Peyer's patch (tissue), 4 donors: Measurements from ENCODE around the gene ERF.

Source experiments
- POLR2A ChIP-seq, 2 donors: fragments of 450-650 bp; IDR thresholded peaks; one replicate each; pipeline ENCODE4 v1.5.1; 2017; ENCODE audit warnings: antibody characterized with exemption in 2 of 2, mild to moderate bottlenecking in 2 of 2, moderate library complexity in 2 of 2
- TF ChIP-seq, protein P1 (sequence below), 6 experiments: fragments of 450-650 bp in 4 of 6; fragments of 200-600 bp in 2 of 6; sonication (generic) in 1 of 6; IDR thresholded peaks; one replicate each; pipeline ENCODE4 v1.5.1; 2017 to 2019; ENCODE audit warnings: antibody characterized with exemption in 6 of 6, mild to moderate bottlenecking in 3 of 6, moderate library complexity in 1 of 6

DNA sequence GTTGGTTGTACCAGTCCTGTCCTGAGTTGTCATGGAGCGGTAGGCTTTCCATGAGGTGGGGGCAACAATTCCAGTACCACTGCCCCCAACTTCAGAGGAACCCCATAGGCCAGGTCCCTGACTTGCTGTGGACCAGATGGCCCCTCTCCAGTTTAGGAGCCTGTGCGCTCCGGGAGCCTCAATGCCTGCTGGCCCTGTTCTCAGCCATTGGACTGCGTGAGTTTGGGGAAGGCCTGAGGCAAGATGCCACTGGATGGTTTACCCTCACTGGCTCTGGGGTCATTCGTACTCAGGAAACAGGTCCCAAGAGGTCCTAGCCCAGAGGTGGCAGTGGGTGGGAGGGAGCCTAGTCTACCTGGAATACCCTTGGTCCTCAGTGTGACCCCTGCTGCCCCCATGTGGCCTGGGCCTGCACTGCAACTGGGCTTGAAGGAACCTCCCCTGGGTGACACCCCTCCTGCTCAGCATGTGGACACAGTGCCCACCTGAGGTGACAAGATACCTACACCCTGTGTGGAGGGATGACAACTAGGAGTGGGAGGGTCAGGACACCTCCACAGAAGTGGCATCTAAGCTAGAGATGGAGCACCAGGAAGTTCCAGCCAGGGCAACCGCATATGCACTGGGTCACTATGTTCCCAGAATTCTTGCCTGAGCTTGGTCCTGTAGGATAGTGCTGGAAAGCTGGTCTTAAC is 41.0 kb upstream of the ERF start:
- TF ChIP-seq, protein P1, sequence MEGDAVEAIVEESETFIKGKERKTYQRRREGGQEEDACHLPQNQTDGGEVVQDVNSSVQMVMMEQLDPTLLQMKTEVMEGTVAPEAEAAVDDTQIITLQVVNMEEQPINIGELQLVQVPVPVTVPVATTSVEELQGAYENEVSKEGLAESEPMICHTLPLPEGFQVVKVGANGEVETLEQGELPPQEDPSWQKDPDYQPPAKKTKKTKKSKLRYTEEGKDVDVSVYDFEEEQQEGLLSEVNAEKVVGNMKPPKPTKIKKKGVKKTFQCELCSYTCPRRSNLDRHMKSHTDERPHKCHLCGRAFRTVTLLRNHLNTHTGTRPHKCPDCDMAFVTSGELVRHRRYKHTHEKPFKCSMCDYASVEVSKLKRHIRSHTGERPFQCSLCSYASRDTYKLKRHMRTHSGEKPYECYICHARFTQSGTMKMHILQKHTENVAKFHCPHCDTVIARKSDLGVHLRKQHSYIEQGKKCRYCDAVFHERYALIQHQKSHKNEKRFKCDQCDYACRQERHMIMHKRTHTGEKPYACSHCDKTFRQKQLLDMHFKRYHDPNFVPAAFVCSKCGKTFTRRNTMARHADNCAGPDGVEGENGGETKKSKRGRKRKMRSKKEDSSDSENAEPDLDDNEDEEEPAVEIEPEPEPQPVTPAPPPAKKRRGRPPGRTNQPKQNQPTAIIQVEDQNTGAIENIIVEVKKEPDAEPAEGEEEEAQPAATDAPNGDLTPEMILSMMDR (IDR thresholded peaks at IDR 0.05), result peak; percentile 89 to 96 (median 94)
- TF ChIP-seq POLR2A (IDR thresholded peaks at IDR 0.05), result peak in 1 of 2 donors; percentile 10
